Measurements from ENCODE around the gene DDRGK1.
A peak's percentile ranks its signal among the peaks of the same experiment; 100 is the strongest.
"Not testable (repeated sequence)": the region's sequence is repeated elsewhere in the genome, so short reads cannot be mapped to it uniquely, and the experiment has no call there.

DDRGK1 gene

DNA sequence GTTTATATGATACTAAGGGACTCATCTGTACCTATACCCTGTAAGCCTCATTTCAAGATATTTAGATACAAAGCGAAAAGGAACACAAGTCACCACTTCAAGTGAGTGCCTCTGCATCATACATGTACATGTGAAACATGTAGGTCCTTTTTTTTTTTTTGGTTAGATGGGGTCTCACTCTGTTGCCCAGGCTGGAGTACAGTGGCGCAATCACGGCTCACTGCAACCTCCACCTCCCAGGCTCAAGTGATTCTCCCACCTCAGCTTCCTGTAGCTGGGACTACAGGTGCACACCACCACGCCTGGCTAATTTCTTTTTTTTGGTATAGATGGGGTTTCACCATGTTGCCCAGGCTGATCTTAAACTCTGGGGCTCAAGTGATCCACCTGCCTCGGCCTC is 22.1 kb downstream of the DDRGK1 start:
- not testable (repeated sequence) for DNase-seq

DNA sequence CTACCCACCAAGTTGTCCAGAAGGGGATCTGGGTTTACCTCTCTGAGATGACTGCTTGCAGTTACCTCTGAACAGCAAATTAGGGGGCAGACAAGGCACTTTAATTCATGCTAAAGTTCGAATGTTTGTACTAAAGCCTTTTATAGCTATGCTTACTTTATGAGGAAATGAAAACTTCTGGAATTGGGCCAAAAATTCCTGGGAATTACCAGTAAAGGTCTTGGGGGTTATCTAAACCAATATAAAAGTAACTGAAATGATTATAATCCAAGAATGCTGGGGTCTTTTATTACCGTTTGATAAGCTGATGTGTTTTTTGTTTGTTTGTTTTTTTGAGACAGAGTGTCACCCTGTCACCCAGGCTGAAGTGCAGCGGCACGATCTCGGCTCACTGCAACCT is 23.2 kb downstream of the DDRGK1 start:
- no peak for DNase-seq

DNA sequence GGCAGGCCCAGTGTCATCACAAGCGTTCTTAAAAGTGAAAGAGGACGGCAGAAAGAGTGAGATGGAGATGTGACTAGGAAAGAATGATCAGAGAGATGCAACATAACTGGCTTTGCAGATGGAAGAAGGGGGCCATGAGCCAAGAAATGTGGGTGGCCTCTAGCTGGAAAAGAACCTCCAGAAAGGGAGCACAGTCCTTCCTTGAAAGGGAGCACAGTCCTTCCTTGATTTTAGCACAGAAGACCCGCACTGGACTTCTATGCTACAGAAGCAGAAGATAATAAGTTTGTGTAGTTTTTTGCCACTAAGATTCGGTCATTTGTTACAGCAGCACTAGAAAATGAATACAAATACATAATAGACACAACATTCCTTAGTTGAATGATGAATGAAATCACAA is 24.2 kb downstream of the DDRGK1 start:
- DNase-seq = no peak

DNA sequence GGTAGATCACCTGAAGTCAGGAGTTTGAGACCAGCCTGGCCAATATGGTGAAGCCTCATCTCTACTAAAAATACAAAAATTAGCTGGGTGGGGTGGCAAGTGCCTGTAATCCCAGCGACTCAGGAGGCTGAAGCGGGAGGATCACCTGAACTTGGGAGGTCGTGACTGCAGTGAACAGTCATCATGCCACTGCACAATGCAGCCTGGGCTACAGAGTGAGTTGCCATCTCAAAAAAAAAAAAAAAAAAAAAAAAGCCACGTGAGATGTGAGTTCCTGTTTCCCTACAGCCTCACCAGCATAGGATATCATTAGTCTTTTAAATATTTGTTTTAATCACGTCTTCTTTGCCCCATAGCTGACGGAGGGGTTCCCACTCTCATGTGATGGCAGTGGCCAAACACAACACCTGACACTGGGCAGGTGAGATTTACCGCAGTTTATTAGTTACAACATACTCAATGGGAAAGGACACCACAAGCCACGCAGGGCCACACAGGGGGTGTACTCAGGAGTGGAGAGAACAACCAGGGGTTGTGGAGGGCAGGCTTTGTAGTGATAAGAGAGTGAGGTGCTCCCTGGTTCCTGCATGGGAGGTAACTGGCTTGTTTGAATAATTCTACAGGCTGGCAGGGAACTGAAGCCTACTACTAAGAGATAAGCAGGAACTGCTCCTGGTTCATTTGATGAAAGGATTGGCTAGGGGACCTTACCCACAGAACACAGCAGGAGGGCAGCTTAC is 26.6 kb downstream of the DDRGK1 start:
- DNase-seq = no peak

DNA sequence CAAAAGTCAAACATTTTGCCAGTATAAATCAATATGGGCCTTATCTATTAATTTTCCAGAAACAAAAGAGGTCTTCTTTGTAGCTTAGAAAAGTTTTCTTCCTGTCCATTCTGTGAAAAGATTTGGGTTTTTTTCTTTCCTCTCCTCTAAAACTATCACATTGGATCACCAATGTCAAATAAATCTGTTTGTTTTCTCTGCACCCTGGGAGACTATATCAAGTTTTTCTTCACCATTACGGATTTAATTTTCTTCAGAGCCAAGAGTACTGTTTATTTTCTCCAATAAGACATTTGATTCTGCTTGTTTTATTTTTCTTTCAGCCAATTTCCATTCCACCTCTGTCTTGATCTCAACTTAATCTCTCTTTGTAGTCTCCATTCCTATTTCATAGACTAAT is 29.2 kb downstream of the DDRGK1 start:
- no peak for DNase-seq

DNA sequence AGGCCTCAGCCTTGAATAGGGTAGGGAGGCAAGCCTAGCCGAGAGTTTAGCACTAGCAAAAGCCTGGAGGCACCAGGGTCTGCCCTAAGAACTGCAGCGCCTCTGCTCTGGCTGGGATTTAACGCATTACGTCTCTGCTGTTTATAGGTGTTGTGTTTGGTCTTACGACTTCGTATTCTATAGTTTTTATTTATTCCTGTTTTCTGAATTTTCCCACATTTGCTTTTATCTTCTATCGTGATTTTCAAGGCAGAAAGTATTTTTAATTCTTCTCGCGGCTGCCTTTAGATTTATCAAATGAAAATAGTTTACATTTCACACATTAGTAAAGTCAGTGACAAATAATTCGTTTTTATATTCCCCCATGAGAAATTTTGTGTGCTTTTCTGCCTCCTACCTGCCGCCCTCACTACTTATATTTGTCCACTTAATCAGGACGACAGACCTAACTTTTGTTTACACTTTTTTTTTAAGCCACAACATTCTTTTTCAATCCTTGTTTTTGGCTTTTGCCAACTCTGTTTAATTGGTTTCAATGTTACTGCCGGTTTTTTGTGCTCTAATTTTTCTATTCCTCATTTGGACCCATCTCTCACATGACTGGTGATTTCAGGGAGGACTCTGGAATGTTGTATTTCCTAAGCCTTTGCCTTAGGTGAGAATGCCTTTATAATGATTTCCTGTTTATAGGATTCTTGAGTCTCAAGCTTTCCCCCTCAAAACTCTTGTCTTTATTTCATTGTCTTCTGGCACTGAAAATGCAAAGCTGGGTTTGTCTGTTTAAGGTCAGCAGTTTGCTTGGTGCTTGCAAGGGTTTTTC is 29.8 kb downstream of the DDRGK1 start:
- DNase-seq = no peak

DNA sequence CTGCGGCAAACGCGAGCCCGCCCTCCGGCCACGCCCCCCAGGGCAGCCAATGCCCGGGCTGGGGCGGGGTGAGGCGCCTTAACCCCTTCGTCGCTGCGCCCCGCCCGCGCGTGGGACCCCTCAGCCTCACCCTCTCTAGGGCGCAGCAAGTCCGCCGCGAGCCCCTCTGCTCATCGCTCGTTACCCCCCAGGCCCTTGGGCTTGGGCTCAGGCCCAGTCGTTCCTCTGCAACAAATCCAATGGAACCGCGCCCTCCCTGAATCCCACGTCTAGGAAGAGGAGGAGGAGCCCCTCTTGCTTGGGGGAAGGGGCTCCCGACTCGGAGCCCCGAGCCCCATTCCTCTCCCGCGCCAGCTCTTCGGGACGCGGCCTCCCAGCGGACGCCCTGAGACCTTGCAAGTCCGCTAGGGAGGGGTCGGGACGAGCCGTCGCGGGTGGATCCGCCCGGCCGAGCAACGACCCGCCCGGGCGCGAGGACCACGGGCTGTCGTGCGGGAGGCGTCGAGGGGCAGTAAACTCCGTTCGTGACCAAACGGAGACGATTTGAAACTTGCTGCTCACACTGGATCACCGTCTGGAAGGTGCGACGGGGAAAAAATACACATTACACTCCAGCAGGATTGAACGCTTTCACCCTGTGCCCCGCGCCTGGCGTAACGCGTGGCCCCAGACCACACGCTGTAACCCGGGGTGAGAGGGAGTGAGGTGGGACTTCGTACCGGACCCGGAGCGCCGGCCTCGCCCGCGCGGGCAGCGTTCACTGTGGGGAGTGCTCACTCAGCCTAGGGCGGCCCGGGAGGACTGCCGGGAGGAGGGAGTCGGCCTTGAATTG is 30.7 kb downstream of the DDRGK1 start:
- peak; percentile 81 for DNase-seq

DNA sequence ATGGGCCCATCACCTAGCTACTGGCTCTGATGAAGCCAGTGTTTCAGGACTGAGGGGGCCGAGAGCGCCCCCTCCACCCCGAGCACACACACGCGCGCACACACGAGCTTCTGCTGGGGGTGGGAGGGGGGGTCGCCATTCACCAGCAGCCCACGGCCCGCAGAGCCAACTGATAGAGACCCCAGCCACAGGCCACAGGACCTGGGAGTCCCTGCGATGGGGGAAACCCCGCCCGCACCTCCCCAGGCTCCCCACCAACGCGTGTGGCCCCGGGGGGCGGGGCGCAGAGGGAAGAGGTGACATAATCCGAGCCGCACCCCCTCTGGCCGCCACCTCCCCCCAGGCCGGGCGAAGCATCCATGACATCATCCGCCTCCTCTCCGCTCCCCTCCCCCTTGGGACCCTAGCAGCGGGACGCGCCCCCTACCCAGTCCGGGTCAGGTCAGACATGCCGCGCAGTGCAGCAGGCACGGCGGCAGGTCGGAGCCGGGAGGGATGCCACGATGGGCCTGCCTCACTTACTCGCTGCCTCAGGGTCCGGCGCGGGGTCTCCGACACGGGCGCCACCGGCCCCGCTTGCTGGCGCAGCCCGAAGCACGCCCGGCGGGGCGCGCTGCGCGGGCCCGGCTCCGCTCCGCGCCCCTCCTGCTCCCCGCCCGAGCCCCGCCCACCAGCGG is 31.4 kb downstream of the DDRGK1 start, which contains the start of gene LZTS3:
LZTS3 (minus strand) TSS at position 617 of the 677 bp plus-strand sequence. CDS start 6,386 bp downstream, outside the sequence.
- peak; percentile 68 for DNase-seq

DNA sequence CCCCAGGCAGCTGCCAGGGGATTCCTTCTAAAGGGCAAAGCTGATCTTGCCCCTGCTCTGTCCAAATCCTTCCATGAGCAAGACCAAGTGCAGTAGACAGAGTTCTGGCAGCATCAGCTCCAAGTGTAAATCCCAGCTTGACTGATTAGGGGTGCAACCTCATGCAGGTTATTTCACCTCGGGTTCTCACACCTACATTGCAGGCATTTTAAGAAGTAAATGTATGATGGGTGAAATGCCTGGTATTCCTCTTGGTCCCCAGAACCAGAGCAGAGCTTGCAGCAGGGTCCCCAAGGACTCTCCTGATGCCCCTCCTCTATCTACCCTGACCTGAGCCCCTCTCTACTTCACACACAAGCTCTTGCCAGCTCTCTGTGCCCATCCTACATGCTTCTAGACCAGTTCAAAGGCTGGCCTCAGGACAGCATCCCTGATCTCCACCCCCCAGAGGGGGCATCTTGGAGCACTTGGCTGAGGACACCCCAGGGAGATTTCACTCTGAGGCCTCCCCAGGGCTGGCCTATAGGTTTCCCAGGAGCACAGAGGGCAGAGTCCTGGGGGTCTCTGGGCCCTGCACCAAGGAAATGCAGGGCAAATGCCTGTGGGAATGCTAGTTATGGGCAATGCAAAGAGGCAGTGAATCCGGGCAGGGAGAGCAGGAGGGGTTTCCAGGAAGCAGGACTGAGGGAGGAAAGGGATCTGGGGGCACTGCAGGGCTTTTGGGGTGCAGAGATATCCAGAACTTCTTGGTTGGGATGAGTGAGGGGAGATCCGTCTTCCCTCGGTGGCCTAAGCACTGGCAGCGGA is 32.2 kb downstream of the DDRGK1 start:
- no peak for DNase-seq

DNA sequence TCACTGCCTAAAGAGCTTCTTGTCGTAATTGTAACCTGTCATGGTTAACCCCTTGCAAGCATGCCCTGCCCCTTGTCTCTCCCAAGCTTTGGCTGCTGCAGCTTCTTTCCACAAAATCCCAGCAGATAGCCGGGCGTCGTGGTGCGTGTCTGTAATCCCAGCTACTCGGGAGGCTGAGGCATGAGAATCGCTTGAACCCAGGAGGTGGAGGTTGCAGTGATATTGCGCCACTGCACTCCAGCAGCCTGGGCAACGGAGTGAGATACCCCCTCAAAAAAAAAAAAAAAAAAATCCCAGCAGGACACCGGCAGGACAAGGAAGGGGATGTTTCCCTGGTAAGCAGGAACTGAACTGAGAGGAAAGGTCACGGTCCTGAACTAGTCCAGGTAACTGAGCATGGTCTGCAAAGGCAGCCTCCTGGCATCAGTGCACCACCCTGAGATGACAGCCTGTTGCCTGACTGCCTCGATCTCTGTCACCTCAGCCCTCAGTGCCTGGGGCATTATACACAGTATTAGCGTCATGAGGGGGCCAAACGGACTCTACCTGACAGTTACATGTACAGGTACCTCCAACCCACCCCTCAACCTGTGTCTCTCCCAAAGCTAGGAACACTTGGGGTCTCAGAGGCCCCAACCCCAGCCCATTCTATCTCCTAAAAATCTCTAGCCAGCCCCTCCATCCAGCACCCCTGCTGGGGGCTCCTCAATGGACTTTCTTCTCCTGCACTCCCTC is 32.9 kb downstream of the DDRGK1 start:
- no peak for DNase-seq

DNA sequence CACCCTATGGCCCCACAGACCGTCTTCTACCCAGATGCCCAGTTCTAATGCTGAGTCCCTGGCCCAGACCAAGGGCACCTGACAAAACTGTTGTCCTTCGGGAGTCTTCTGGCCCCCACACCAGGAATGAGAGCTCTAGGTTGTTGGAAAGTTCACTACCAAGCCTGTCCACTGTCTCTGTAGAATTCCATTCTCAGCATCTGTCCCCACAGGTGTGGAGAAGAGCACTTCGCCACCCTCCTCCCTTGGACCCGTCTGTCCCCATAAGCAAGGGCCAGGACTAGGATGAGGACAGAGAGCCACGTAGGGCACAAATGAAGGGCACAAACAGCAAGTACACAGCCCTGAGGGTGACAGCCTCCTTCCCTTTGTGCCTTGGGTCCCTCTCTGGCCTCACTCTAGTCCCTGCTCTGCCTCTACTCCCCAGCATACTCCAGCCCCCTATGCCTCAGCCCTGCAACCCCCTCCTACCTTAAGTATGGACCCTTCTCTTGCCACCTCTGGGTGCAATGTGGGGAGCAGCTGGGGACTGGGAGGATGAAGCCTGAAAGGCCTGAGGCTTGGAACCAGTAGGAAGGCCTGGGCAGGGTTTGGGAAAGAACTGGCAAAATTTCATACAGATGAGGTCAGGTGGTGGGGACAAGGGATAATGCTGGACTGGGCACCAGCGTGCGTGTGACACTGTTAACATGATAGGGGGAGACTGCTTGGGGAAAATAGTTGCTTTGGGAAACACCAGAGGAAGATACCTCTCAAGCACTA is 35.5 kb downstream of the DDRGK1 start:
- no peak for DNase-seq

DNA sequence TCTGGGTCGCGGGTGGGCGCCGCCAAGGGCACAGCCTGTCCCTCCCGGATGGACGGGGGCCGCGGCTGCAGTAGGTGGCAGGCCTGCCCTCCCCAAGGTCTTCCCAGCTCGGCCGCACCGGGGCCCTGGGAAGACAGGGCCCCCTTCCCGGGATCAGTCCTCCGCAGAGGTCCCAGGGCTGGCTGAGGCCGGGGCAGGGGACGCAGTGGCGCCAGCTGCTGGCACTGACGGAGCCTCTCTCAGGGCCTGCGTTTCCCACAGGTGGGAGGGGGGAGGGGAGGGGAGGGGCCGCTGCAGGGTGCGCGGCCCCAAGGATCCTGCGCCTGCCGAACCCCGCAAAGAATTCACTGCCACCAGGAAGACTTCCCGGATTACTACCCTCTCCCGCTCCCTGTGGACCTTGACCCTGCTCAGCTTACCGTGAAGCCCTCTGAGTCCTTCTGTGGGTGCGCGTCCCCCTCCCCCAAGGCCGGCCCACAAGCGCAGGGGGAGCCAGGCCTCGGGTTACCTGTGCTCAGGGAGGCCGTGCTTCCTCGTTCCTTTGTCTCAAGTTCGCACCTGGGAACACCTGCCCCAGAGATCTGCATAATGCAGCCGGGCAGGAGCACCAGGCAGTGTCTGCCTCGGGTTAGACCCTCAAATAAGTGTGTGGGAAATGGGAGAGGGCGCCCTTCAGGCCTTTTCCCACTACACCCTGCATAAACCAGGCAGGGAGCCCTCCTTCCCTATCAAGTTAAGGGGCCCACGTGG is 36.2 kb downstream of the DDRGK1 start:
- DNase-seq = no peak

DNA sequence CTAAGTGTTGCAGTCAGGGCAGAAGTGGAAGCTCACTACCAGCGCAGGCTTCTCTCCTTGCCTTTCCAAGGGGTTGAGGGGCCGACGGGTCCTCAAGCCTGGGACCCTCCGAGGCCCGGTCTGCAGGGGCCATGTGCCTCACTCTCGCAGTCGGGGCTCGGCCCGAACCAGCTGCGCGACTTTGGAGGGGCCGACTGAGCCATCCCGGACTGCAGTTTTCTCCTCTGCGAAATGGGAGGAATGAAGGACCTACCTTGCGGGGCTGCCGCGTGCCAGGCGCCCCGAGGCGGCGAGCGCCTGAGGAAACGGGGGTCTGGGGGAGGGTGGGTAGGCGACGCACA is 36.8 kb downstream of the DDRGK1 start:
- no peak for DNase-seq

DNA sequence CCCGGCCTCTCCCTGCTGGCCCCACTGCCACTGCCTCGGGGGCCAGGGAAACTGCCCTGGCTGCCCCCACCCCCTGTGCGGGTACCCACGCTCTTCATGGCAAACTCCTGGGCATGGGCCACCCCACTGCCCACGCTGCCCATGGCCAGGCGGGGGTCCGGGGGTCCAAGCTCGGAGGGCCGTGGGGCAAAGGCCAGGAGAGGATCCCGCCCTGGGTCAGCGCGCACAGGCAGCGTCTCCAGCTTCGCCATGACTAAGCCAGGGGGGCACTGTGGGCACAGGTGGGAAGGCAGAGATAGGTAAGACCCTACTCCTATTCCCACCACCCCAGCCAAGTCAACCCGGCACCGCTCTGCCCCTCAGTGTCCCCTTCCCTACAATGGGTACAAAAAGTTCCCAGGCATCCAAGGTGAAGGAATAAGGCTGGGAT is 37.6 kb downstream of the DDRGK1 start:
- DNase-seq = no peak

DNA sequence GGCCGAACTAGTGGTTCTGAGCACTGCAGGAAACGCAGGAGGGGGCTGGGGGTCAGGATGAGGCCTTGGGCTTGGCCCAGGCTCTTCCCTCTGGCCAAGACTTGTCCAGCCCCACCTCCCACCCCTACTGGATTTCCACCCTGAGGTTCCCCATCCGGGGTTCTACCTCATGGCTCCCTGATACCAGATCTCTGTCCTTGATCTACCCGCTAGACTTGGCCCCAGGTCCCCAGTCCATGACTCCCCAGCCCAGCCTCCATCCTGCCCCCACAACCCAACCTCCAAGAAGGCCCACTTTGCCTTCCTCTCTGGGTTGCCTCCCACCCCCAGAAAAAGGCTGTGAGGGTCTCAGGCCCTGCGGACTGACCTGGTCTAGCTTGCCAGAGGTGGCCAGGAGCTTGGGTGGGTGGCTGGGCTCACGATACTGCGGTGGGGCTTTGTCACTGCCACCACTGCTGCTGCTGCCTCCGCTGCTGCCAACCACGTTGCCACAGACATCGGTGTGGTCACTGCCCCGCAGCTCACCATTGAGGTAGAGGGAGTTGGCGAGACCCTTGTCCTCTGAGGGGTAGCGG is 38.1 kb downstream of the DDRGK1 start:
- no peak for DNase-seq

DNA sequence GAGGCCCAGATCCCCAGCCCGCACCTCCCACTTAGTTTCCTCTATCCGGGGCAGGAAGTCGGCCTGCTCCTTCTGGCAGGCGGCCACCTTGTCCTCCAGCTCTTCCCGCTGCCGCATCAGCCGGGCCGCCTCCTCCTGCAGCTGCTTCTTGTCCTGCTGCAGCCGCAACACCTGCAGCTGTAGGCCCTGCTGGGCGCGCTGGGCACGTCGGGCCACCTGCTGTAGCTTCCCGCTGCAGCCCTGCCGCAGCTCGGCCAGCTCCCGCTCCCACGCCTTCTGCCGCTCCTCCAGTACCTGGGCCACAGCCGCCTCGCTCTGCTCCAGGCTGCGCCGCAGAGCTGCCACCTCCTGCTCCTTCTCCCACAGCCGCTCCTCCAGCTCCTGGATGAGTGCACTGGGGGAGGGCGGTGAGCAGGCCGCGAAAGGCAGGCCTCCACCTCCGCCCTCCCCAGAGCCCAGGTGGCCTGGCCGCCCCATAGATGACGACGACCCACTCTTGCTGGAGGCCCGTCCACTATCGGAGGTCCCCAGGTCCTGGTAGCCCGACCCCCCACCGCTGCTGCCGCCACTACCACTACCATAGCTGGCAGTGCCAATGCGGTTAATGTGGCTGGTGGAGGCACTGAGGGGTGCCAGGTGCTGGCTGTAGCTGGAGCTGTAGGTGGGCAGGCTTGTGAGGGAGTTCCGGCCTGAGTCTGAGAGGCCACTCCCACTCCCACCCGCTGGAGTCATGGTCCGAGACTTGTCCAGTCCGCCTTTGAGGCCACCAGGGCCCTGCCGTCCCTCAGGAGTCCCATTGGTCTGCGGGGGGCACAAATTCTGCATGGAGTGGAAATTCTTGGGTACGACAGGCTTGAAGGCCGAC is 38.8 kb downstream of the DDRGK1 start:
- peak; percentile 32 for DNase-seq

DNA sequence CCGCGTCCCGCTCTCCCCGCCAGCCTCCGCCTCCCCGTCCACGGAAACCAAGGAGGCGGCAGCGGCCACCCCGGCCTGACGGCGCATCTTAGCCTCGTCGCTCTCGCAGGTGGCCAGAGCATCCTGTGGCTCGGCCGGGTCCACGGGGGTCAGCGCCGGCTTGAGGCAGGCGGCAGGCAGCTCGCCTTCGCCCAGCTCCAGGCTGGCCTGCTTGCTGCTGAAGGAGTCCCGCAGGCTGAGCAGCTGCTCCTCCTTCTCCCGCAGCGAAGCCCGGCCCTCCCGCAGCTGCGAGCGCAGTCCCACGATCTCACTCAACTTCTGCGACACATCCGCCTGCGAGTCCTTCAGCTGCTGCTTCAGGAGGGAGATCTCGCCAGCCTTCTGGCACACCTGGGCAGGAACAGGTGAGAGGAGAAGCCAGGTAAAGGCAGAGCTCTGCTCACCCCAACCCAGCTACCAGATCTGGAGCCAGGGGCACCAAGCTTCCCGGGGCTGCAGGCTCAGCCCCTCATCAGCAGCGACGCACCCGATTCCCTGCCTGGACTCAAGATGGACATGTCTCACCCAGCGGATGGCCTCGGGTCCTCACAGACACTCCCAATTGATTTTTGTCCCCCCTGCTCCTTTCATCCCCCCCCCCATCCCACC is 39.6 kb downstream of the DDRGK1 start:
- no peak for DNase-seq
